Brain microvascular endothelial cell (primary cell): ENCODE measurements around the gene TMEM91.
A peak's percentile ranks its signal among the peaks of the same experiment; 100 is the strongest.

Source experiments
- DNase-seq: peaks from one replicate; pipeline ENCODE4 v3.0.0-alpha.2; 2020
- H3K27ac ChIP-seq: fragments of 250-450 bp; sonication (Bioruptor Pico); 2 replicates; pipeline ENCODE4 v1.5.1; 2020; ENCODE audit warnings: mild to moderate bottlenecking, moderate library complexity
- H3K27me3 ChIP-seq: fragments of 250-450 bp; sonication (Bioruptor Pico); replicated peaks from 2 replicates; pipeline ENCODE4 v1.5.1; 2020; ENCODE audit warnings: mild to moderate bottlenecking
- H3K36me3 ChIP-seq: fragments of 250-450 bp; sonication (Bioruptor Pico); replicated peaks from 2 replicates; pipeline ENCODE4 v1.5.1; 2020; ENCODE audit warnings: mild to moderate bottlenecking
- H3K4me3 ChIP-seq: 2 replicates; pipeline ENCODE4 v1.5.1; 2011; ENCODE audit warnings: low read depth, mild to moderate bottlenecking, control low read depth, low read length, moderate library complexity
- CTCF ChIP-seq: IDR thresholded peaks from 2 replicates; pipeline ENCODE4 v1.5.1; 2011; ENCODE audit warnings: low read depth, mild to moderate bottlenecking, moderate library complexity, low read length, control low read depth, inconsistent platforms; ENCODE audit errors: missing control alignments
- in situ Hi-C: cut with HindIII; loops from 2 replicates; pipeline ENCODE4 v1.10.0; 2017; ENCODE audit warnings: low sequenced_read_pairs, low pct_ligation_motif_present

Gene TMEM91

DNA sequence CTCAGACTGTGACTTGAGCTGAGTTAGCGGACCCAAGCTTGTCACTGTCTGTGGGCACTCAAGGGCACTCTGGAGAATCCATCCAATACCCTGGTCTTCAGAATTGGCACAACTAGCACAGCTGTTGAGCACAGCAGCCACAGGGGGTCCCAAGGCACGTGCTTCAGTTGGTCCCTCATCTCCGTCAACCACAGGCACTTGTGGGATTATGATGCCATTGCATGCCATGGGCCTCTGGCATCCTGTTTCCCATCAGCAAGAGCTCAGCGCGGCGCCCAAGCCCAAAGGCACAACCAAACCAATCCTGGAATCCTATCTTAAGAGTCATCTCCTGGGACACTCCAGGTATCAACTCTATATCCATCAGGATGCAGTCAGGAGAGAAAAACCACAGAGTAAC is 54.6 kb downstream of the TMEM91 start:
- DNase-seq, result no peak
- Histone ChIP-seq H3K27ac (no peak overlapping the region), H3K4me3 (no peak overlapping the region), H3K27me3 (no peaks in the 10 kb centered on the region), H3K36me3 (peaks cover 18% of the 10 kb centered on the region)
- TF ChIP-seq CTCF, result no peak
- in situ Hi-C loops, result no loop called here

- peak; percentile 62 for TF ChIP-seq CTCF
- no peak overlapping the region for H3K27ac ChIP-seq
- no peak overlapping the region for H3K4me3 ChIP-seq
- DNase-seq, result peak; percentile 33
- H3K27me3 ChIP-seq, result no peaks in the 10 kb centered on the region
- H3K36me3 ChIP-seq, result peaks cover 18% of the 10 kb centered on the region
- in situ Hi-C loops, result no loop called here
Observed at GRCh38 chr19:41431426-41432386, 55.4 kb downstream of the TMEM91 start.

DNA sequence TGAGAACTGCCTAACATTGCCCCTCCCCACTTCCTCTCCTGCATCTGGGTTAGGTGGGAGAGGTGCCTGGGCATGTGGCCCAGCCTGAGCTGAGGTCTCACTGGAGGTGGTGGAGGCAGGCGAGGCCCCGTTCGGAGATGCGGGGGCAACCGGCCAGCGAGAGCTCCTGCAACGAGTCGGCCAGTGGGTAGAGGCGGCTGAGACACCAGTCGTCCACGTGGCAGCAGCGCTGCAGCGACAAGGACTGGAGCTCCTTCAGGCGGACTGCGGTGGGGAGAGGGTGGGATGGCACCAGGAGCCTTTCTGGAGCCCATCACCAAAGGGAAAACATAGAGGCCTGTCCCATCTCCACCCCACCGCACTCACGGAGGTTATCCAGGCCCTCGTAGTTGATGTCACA is 56.8 kb downstream of the TMEM91 start:
- in situ Hi-C loops, result no loop called here
- Histone ChIP-seq H3K27me3 (no peaks in the 10 kb centered on the region), H3K27ac (no peak overlapping the region), H3K4me3 (no peak overlapping the region), H3K36me3 (peaks cover 18% of the 10 kb centered on the region)
- TF ChIP-seq CTCF, result no peak
- no peak for DNase-seq
